IMR-90 (cell line): ENCODE results near the gene FDXR. TPM values are rescaled to one million over a fixed set of nuclear protein-coding genes. Genes with fewer than 3 reads are reported as not detected.

ENCODE experiments used
- ATAC-seq: fragments of 200-7000 bp; cut with Tn5 transposase; 2 replicates; pipeline ENCODE4 v1.9.1; 2020; ENCODE audit warnings: low read depth, mild to moderate bottlenecking, moderate library complexity
- BruUV-seq: library from RNA; stranded (reverse); fragments of 400-500 nt; replicated peaks from 2 replicates; lab custom pipeline; 2021; lab: Mats Ljungman, UMichigan
- CTCF ChIA-PET: fragments of 300-600 bp; formaldehyde crosslinking; extraction: SDS; loops from one replicate; lab custom pipeline; 2021; ENCODE audit warnings: antibody characterized with exemption; lab: Yijun Ruan, JAX
- POLR2A ChIA-PET: fragments of 300-600 bp; sonication (Branson Sonifier 250); formaldehyde crosslinking; loops from one replicate; lab custom pipeline; 2022; ENCODE audit warnings: antibody characterized with exemption; ENCODE audit not compliant: unreplicated experiment; lab: Charles Lee
- DNase-seq: peaks from one replicate; pipeline ENCODE4 v3.0.0; 2013
- H2AFZ ChIP-seq: replicated peaks from 2 replicates; pipeline ENCODE3; 2013; ENCODE audit warnings: low read length, mild to moderate bottlenecking; ENCODE audit not compliant: poor library complexity
- H2AK5ac ChIP-seq: 2 replicates; pipeline ENCODE4 v1.6.1; 2013; ENCODE audit warnings: low read depth, low read length, inconsistent platforms
- H2AK9ac ChIP-seq: replicated peaks from 2 replicates; pipeline ENCODE3; 2013; ENCODE audit warnings: mild to moderate bottlenecking, low read depth, low read length, moderate library complexity; ENCODE audit not compliant: poor library complexity
- H2BK120ac ChIP-seq: 2 replicates; pipeline ENCODE4 v1.6.1; 2013; ENCODE audit warnings: low read depth, low read length, inconsistent platforms
- H2BK15ac ChIP-seq: 3 replicates; pipeline ENCODE4 v1.6.1; 2013; ENCODE audit warnings: low read depth, low read length, inconsistent platforms
- H2BK20ac ChIP-seq: 2 replicates; pipeline ENCODE4 v1.6.1; 2013; ENCODE audit warnings: low read depth, mild to moderate bottlenecking, inconsistent platforms, low read length, moderate library complexity
- H2BK5ac ChIP-seq: 2 replicates; pipeline ENCODE4 v1.6.1; 2013; ENCODE audit warnings: mild to moderate bottlenecking, low read depth, low read length, inconsistent platforms; ENCODE audit not compliant: poor library complexity, severe bottlenecking
- H3K14ac ChIP-seq: replicated peaks from 2 replicates; pipeline ENCODE4 v1.6.1; 2013; ENCODE audit warnings: low read depth, low read length, inconsistent platforms
- H3K18ac ChIP-seq: 2 replicates; pipeline ENCODE4 v1.6.1; 2013; ENCODE audit warnings: low read depth, low read length, control low read depth
- H3K23ac ChIP-seq: 2 replicates; pipeline ENCODE4 v1.6.1; 2013; ENCODE audit warnings: low read depth, low read length, inconsistent platforms
- H3K27ac ChIP-seq: 2 replicates; pipeline ENCODE4 v1.5.1; 2013; ENCODE audit warnings: mild to moderate bottlenecking, control low read depth, low read length; ENCODE audit not compliant: insufficient read depth
- H3K27me3 ChIP-seq: 2 replicates; pipeline ENCODE4 v1.6.1; 2013; ENCODE audit warnings: low read length; ENCODE audit not compliant: control insufficient read depth, insufficient read depth
- H3K36me3 ChIP-seq: 2 replicates; pipeline ENCODE4 v1.6.1; 2013; ENCODE audit warnings: low read length, mixed read lengths; ENCODE audit not compliant: control insufficient read depth, insufficient read depth
- H3K4ac ChIP-seq: 2 replicates; pipeline ENCODE4 v1.6.1; 2013; ENCODE audit warnings: low read depth, low read length, inconsistent platforms
- H3K4me1 ChIP-seq: 2 replicates; pipeline ENCODE4 v1.6.1; 2013; ENCODE audit warnings: low read length, mixed read lengths; ENCODE audit not compliant: control insufficient read depth, insufficient read depth
- H3K4me2 ChIP-seq: 2 replicates; pipeline ENCODE4 v1.6.1; 2013; ENCODE audit warnings: low read depth, mild to moderate bottlenecking, control low read depth, low read length, moderate library complexity
- H3K4me3 ChIP-seq: 2 replicates; pipeline ENCODE4 v1.5.1; 2013; ENCODE audit warnings: low read depth, mild to moderate bottlenecking, control low read depth, low read length, moderate library complexity; ENCODE audit not compliant: insufficient read depth
- H3K56ac ChIP-seq: 2 replicates; pipeline ENCODE4 v1.6.1; 2013; ENCODE audit warnings: low read length, inconsistent platforms; ENCODE audit not compliant: insufficient read depth; ENCODE audit errors: extremely low read depth
- H3K79me1 ChIP-seq, 2 experiments: 2 replicates each; pipeline ENCODE4 v1.6.1; 2013; ENCODE audit warnings: low read length in 2 of 2, inconsistent platforms in 1 of 2, low read depth in 1 of 2
- H3K9ac ChIP-seq: 2 replicates; pipeline ENCODE4 v1.6.1; 2013; ENCODE audit warnings: low read depth, low read length, control low read depth
- H3K9me1 ChIP-seq: 2 replicates; pipeline ENCODE4 v1.6.1; 2013; ENCODE audit warnings: low read length, inconsistent platforms; ENCODE audit not compliant: insufficient read depth
- H3K9me3 ChIP-seq: 2 replicates; pipeline ENCODE4 v1.6.1; 2013; ENCODE audit warnings: low read length; ENCODE audit not compliant: control insufficient read depth, insufficient read depth
- H4K20me1 ChIP-seq: 2 replicates; pipeline ENCODE4 v1.6.1; 2013; ENCODE audit warnings: low read length, inconsistent platforms; ENCODE audit not compliant: insufficient read depth
- H4K5ac ChIP-seq: 2 replicates; pipeline ENCODE4 v1.6.1; 2013; ENCODE audit warnings: mild to moderate bottlenecking, low read depth, low read length, control low read depth
- H4K8ac ChIP-seq, 2 experiments: 2 replicates each; pipeline ENCODE4 v1.6.1; 2013; ENCODE audit warnings: low read depth in 2 of 2, low read length in 2 of 2, control low read depth in 1 of 2, inconsistent platforms in 1 of 2
- H4K91ac ChIP-seq: 2 replicates; pipeline ENCODE4 v1.6.1; 2013; ENCODE audit warnings: low read depth, low read length, inconsistent platforms; ENCODE audit not compliant: insufficient read depth
- BHLHE40 ChIP-seq: fragments of 150-350 bp; IDR thresholded peaks from 2 replicates; pipeline ENCODE4 v1.6.1; 2016; ENCODE audit warnings: mild to moderate bottlenecking, low read depth, low read length
- CEBPB ChIP-seq: IDR thresholded peaks from 2 replicates; pipeline ENCODE4 v1.6.1; 2012; ENCODE audit warnings: low read depth, low read length, improper control_type of control experiment
- CHD1 ChIP-seq: IDR thresholded peaks from 2 replicates; pipeline ENCODE4 v1.6.1; 2012; ENCODE audit warnings: low read depth, low read length, improper control_type of control experiment
- CTCF ChIP-seq: conservative IDR thresholded peaks from 2 replicates; pipeline ENCODE4 v1.5.1; 2012; ENCODE audit warnings: mild to moderate bottlenecking, low read depth, low read length, improper control_type of control experiment
- ELK1 ChIP-seq: fragments of 150-350 bp; IDR thresholded peaks from 2 replicates; pipeline ENCODE4 v1.6.1; 2016; ENCODE audit warnings: low read depth, mild to moderate bottlenecking, low read length, moderate library complexity, borderline replicate concordance
- FOS ChIP-seq: fragments of 150-350 bp; IDR thresholded peaks from 2 replicates; pipeline ENCODE4 v1.6.1; 2016; ENCODE audit warnings: low read depth, low read length
- MAFK ChIP-seq: IDR thresholded peaks from 2 replicates; pipeline ENCODE4 v1.6.1; 2012; ENCODE audit warnings: low read depth, low read length, improper control_type of control experiment
- MAZ ChIP-seq: IDR thresholded peaks from 2 replicates; pipeline ENCODE4 v1.6.1; 2012; ENCODE audit warnings: low read depth, mild to moderate bottlenecking, low read length, improper control_type of control experiment, moderate library complexity, borderline replicate concordance
- MXI1 ChIP-seq: IDR thresholded peaks from 2 replicates; pipeline ENCODE4 v1.6.1; 2012; ENCODE audit warnings: low read depth, mild to moderate bottlenecking, low read length, moderate library complexity, borderline replicate concordance
- NFE2L2 ChIP-seq: fragments of 150-350 bp; IDR thresholded peaks from 2 replicates; pipeline ENCODE4 v1.6.1; 2016; ENCODE audit warnings: low read depth, mild to moderate bottlenecking, low read length
- POLR2A ChIP-seq: IDR thresholded peaks from 2 replicates; pipeline ENCODE4 v1.6.1; 2012; ENCODE audit warnings: mild to moderate bottlenecking, low read depth, low read length
- RAD21 ChIP-seq: IDR thresholded peaks from 2 replicates; pipeline ENCODE4 v1.6.1; 2012; ENCODE audit warnings: low read length, improper control_type of control experiment
- RCOR1 ChIP-seq: IDR thresholded peaks from 2 replicates; pipeline ENCODE4 v1.6.1; 2012; ENCODE audit warnings: mild to moderate bottlenecking, low read length, improper control_type of control experiment; ENCODE audit not compliant: insufficient replicate concordance
- RFX5 ChIP-seq: IDR thresholded peaks from 2 replicates; pipeline ENCODE4 v1.8.0; 2012; ENCODE audit warnings: low read depth, mild to moderate bottlenecking, low read length, moderate library complexity
- SMC3 ChIP-seq: fragments of 150-350 bp; IDR thresholded peaks from 2 replicates; pipeline ENCODE4 v1.6.1; 2016; ENCODE audit warnings: low read depth, mild to moderate bottlenecking, antibody characterized with exemption, low read length, moderate library complexity
- USF2 ChIP-seq: fragments of 150-350 bp; IDR thresholded peaks from 2 replicates; pipeline ENCODE4 v1.6.1; 2017; ENCODE audit warnings: mild to moderate bottlenecking, antibody characterized with exemption, low read length, low read depth
- WGBS, 2 experiments: methylation state at CpG; one replicate each; pipeline versions ENCODE4 v1.1.5 to v1.1.7; 2013; ENCODE audit warnings: missing lambda C conversion rate in 2 of 2; ENCODE audit not compliant: insufficient read length in 1 of 2; ENCODE audit errors: extremely low coverage in 2 of 2; 5-methylcytosine and 5-hydroxymethylcytosine counted together
- dilution Hi-C: fragments of 300-500 bp; cut with HindIII; formaldehyde crosslinking; loops from one replicate; pipeline ENCODE4 v1.14.3; 2018; ENCODE audit warnings: low sequenced_read_pairs; ENCODE audit not compliant: unreplicated experiment
- in situ Hi-C: fragments of 300-500 bp; cut with MboI; formaldehyde crosslinking; loops from 3 replicates; pipeline ENCODE4 v1.14.3; 2019; ENCODE audit warnings: low sequenced_read_pairs, inconsistent platforms, mixed read lengths
- intact Hi-C: fragments of 100-400 bp; cut with micrococcal nuclease; formaldehyde crosslinking; loops from 2 replicates; pipeline ENCODE4 v1.10.0; 2022
- polyA plus RNA-seq, 3 experiments: library from polyadenylated mRNA; depleted of rRNA; stranded (reverse); fragments of >200 nt; gene quantifications; 2 replicates each; pipeline ENCODE4 v1.2.3, GENCODE V29; 2012; ENCODE audit warnings: low replicate concordance in 1 of 3
- total RNA-seq: library from RNA; depleted of rRNA; stranded (reverse); fragments of >200 nt; gene quantifications from 2 replicates; pipeline ENCODE4 v1.2.3, GENCODE V29; 2012

Gene FDXR
- total and polyA plus RNA-seq, 2 of the 4 experiments (the other 2 are of a cell fraction), result 12.4 to 18.6 TPM

GRCh38 chr17:74831444-74832146 is 41.2 kb downstream of the FDXR start:
- Histone ChIP-seq H3K79me1 (no peaks in the 10 kb centered on the region), H2BK120ac (no peak overlapping the region), H2BK15ac (no peak overlapping the region), H4K8ac (no peak overlapping the region), H2AK9ac (no peak overlapping the region), H3K4me2 (no peak overlapping the region), H3K27me3 (no peaks in the 10 kb centered on the region), H3K23ac (no peak overlapping the region), H3K9me3 (no peaks in the 10 kb centered on the region), H3K14ac (no peak overlapping the region), H3K18ac (no peak overlapping the region), H2AFZ (no peak overlapping the region), H3K9ac (no peak overlapping the region), H4K20me1 (no peaks in the 10 kb centered on the region; the same call in 1 of the 2 replicates), H4K5ac (no peak overlapping the region), H4K91ac (no peak overlapping the region), H3K36me3 (peaks cover 12% of the 10 kb centered on the region), H3K4me3 (no peak overlapping the region), H2BK5ac (no peak overlapping the region), H3K4me1 (peaks cover 4% of the 10 kb centered on the region), H3K56ac (no peak overlapping the region), H3K4ac (no peak overlapping the region), H3K27ac (no peak overlapping the region), H2AK5ac (no peak overlapping the region), H3K9me1 (peaks cover 4% of the 10 kb centered on the region; the same call in 1 of the 2 replicates), H2BK20ac (no peak overlapping the region)
- POLR2A ChIA-PET, result no interaction called here
- TF ChIP-seq SMC3, result no peak
- no peak for TF ChIP-seq CHD1
- no peak for TF ChIP-seq MAZ
- TF ChIP-seq CEBPB, result no peak
- TF ChIP-seq ELK1, result no peak
- TF ChIP-seq BHLHE40, result no peak
- no peak for TF ChIP-seq MAFK
- no peak for TF ChIP-seq RFX5
- no peak for TF ChIP-seq CTCF
- TF ChIP-seq RAD21, result no peak
- no peak for TF ChIP-seq FOS
- TF ChIP-seq RCOR1, result no peak
- no peak for TF ChIP-seq NFE2L2
- TF ChIP-seq USF2, result no peak
- no peak for TF ChIP-seq MXI1
- no peak for TF ChIP-seq POLR2A
- DNase-seq (no peak), ATAC-seq (no peak)
- 65% methylated on average over 5 of the region's 22 CpGs; no CpG with 5 or more reads in 1 of the 2 experiments for WGBS, 2 experiments
- intact Hi-C loops, result no loop called here
- BruUV-seq, result no TSS peak
- dilution Hi-C loops, result no loop called here
- in situ Hi-C loops, result no loop called here
- CTCF ChIA-PET, result no interaction called here
